Measurements from ENCODE around the gene FDXR. TPM values are rescaled to one million over a fixed set of nuclear protein-coding genes. Genes with fewer than 3 reads are reported as not detected.

The FDXR gene
- total and polyA plus RNA-seq, 9 of the 15 experiments (the other 6 are each of a cell fraction or from before 2014, with no cell fraction given) = 0.89 to 70.7 (median 30.9) TPM

DNA sequence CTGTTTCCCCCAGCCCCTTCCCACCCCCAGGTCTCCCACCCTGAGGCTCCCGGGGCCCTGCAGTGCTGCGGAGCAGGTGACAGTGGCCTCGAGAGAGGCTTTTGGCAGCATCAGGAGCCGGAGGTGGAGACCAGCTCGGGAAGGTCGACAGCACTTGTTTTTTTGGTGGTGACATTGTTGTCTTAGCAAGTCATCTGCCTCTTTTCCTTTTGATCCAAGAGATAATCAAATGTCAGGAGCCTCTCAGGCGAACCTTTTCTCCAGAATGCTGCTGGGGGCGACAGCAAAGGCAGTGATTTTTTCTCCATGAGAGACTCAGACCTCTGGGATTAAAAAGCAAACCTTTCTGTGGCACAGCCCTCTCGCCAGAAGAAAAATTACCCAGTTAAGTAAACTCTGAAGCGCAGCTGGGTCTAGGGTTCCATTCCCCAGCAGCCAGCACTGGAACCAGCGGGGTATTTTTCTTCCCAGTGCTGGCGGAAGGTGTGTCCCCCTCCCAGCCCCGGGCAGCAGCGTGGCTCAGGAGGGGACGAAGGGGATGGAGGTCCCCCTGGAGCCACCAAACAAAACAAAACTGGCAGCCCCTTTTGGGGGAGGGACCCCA, 50.4 kb downstream of the FDXR start:
- FAIRE-seq (no peak), DNase-seq (ENCODE audit: extremely low read depth in 1 of 4, low spot score in 3 of 4) (no peak), ATAC-seq (no peak)
- Histone ChIP-seq H3K9ac (ENCODE audit: insufficient read depth in 1 of 2, low read depth in 2 of 2, low read length in 2 of 2) (no peak overlapping the region), H3K4me2 (ENCODE audit: insufficient read depth, low read length) (no peak overlapping the region), H3K27me3 (ENCODE audit: control insufficient read depth in 2 of 2, insufficient read depth in 2 of 2, low read length in 2 of 2) (no peaks in the 10 kb centered on the region), H3K79me2 (ENCODE audit: control insufficient read depth, insufficient read depth, low read length) (no peaks in the 10 kb centered on the region), H3K9me1 (ENCODE audit: control insufficient read depth, insufficient read depth, low read length) (peaks cover 2% of the 10 kb centered on the region), H3K4me3 (no peak overlapping the region), H4K20me1 (replicated peaks; ENCODE audit: control insufficient read depth, insufficient read depth, low read length) (peaks cover 11% of the 10 kb centered on the region; the same call in 1 of the 2 replicates), H2AFZ (ENCODE audit: low read depth, low read length) (no peak overlapping the region), H3K9me3 (replicated peaks; ENCODE audit: control insufficient read depth, insufficient read depth, low read depth, low read length) (no peaks in the 10 kb centered on the region), H3K36me3 (ENCODE audit: control insufficient read depth, insufficient read depth, low read length) (no peaks in the 10 kb centered on the region), H3K4me1 (replicated peaks in 1 of 2; ENCODE audit: control insufficient read depth in 2 of 2, insufficient read depth in 2 of 2, low read length in 2 of 2) (peaks cover 0 to 7% of the 10 kb centered on the region in 2 experiments; a peak in 1 of 5 replicates), H3K27ac (ENCODE audit: extremely low read depth, low read depth, low read length) (no peak overlapping the region)
- intact Hi-C loops (cut with micrococcal nuclease) = no loop called here
- in situ Hi-C loops (cut with MboI) = no loop called here
- BruUV-seq (replicated peaks) = no TSS peak
- ChIA-PET POLR2A (interaction anchor here (0.6 to 1.9 kb wide), 2 partner anchors 14 to 74 kb away, joined by 3 to 6 read pairs; no protein-coding TSS in a partner anchor), CTCF (ENCODE audit: low intra/inter-chr PET ratio) (no interaction called here)
- WGBS (ENCODE audit: insufficient coverage, low coverage, missing lambda C conversion rate) = 63% methylated on average over 15 of the region's 15 CpGs
- TF ChIP-seq FOXK1 (CRISPR knock-in tag; IDR thresholded peaks at IDR 0.05; ENCODE audit: borderline replicate concordance) = no peak
- TF ChIP-seq FOS (IDR thresholded peaks at IDR 0.05; ENCODE audit: extremely low read depth, insufficient read length) = no peak
- TF ChIP-seq, protein P1, sequence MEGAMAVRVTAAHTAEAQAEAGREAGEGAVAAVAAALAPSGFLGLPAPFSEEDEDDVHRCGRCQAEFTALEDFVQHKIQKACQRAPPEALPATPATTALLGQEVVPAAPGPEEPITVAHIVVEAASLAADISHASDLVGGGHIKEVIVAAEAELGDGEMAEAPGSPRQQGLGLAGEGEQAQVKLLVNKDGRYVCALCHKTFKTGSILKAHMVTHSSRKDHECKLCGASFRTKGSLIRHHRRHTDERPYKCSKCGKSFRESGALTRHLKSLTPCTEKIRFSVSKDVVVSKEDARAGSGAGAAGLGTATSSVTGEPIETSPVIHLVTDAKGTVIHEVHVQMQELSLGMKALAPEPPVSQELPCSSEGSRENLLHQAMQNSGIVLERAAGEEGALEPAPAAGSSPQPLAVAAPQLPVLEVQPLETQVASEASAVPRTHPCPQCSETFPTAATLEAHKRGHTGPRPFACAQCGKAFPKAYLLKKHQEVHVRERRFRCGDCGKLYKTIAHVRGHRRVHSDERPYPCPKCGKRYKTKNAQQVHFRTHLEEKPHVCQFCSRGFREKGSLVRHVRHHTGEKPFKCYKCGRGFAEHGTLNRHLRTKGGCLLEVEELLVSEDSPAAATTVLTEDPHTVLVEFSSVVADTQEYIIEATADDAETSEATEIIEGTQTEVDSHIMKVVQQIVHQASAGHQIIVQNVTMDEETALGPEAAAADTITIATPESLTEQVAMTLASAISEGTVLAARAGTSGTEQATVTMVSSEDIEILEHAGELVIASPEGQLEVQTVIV (CRISPR knock-in tag; IDR thresholded peaks at IDR 0.05; ENCODE audit: borderline replicate concordance) = no peak
- no peak for TF ChIP-seq CBFA2T3 (IDR thresholded peaks at IDR 0.05)
- no peak for TF ChIP-seq JUN (IDR thresholded peaks at IDR 0.05; ENCODE audit: borderline replicate concordance, low read depth, low read length)
- TF ChIP-seq JUN (CRISPR knock-in tag; IDR thresholded peaks at IDR 0.05; ENCODE audit: borderline replicate concordance) = no peak
- no peak for TF ChIP-seq TAF1 (IDR thresholded peaks at IDR 0.05; ENCODE audit: control insufficient read depth, extremely low read depth, insufficient read depth, low read length, severe bottlenecking)
- no peak for TF ChIP-seq TRIM28 (IDR thresholded peaks at IDR 0.05)
- TF ChIP-seq NUFIP1 (IDR thresholded peaks at IDR 0.05; ENCODE audit: partially characterized antibody) = no peak
- TF ChIP-seq, protein P2, sequence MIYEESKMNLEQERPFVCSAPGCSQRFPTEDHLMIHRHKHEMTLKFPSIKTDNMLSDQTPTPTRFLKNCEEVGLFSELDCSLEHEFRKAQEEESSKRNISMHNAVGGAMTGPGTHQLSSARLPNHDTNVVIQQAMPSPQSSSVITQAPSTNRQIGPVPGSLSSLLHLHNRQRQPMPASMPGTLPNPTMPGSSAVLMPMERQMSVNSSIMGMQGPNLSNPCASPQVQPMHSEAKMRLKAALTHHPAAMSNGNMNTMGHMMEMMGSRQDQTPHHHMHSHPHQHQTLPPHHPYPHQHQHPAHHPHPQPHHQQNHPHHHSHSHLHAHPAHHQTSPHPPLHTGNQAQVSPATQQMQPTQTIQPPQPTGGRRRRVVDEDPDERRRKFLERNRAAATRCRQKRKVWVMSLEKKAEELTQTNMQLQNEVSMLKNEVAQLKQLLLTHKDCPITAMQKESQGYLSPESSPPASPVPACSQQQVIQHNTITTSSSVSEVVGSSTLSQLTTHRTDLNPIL (CRISPR knock-in tag; IDR thresholded peaks at IDR 0.05) = no peak
- no peak for TF ChIP-seq CHD1 (IDR thresholded peaks at IDR 0.05; ENCODE audit: low read length)
- no peak for TF ChIP-seq ZNF263 (CRISPR knock-in tag; IDR thresholded peaks at IDR 0.05; ENCODE audit: borderline replicate concordance)
- TF ChIP-seq, protein P3, sequence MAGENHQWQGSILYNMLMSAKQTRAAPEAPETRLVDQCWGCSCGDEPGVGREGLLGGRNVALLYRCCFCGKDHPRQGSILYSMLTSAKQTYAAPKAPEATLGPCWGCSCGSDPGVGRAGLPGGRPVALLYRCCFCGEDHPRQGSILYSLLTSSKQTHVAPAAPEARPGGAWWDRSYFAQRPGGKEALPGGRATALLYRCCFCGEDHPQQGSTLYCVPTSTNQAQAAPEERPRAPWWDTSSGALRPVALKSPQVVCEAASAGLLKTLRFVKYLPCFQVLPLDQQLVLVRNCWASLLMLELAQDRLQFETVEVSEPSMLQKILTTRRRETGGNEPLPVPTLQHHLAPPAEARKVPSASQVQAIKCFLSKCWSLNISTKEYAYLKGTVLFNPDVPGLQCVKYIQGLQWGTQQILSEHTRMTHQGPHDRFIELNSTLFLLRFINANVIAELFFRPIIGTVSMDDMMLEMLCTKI (IDR thresholded peaks at IDR 0.05; ENCODE audit: partially characterized antibody) = no peak
- no peak for TF ChIP-seq LCOR (CRISPR knock-in tag; IDR thresholded peaks at IDR 0.05)
- no peak for TF ChIP-seq ZNF24 (IDR thresholded peaks at IDR 0.05)
- TF ChIP-seq ZNF124 (CRISPR knock-in tag; IDR thresholded peaks at IDR 0.05) = no peak
- no peak for TF ChIP-seq L3MBTL2 (IDR thresholded peaks at IDR 0.05)
